ENCODE measurements around the gene PTCD1. TPM values are rescaled to one million over a fixed set of nuclear protein-coding genes. Genes with fewer than 3 reads are reported as not detected.
"Not testable (repeated sequence)": the region's sequence is repeated elsewhere in the genome, so short reads cannot be mapped to it uniquely, and the experiment has no call there.

PTCD1 gene
- total RNA-seq, 2 experiments from 2014 or later, result 3.5 to 5.1 TPM

DNA sequence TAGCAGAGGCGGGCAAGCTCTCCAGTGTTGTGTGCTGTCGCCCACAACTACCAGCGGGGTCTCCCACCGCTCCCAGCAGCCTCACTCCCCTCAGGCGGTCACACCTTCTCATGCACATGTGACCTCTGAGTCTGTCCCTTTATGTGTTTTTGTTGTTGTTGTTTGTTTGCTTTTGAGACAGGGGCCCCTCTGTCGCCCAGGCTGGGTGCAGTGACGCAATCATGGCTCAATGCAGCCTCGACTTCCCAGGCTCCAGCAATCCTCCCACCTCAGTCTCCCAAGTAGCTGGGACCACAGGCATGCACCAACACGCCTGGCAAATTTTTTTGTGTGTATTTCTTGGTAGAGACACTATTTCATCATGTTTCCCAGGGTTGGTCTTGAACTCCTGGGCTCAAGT lies 1.6 kb upstream of the PTCD1 start:
- no peak for DNase-seq
- Mint-ChIP-seq H3K4me1 (ENCODE audit: low read depth) (peaks cover 43% of the 10 kb centered on the region), H3K36me3 (ENCODE audit: low read depth) (peaks cover 29% of the 10 kb centered on the region), H3K9me3 (no peaks in the 10 kb centered on the region), H3K27ac (peak overlapping the region; percentile 46), H3K4me3 (peak overlapping the region; percentile 98), H3K27me3 (ENCODE audit: low read depth) (no peaks in the 10 kb centered on the region)
- CTCF ChIA-PET, result no interaction called here
- intact Hi-C loops (cut with micrococcal nuclease), result no loop called here

DNA sequence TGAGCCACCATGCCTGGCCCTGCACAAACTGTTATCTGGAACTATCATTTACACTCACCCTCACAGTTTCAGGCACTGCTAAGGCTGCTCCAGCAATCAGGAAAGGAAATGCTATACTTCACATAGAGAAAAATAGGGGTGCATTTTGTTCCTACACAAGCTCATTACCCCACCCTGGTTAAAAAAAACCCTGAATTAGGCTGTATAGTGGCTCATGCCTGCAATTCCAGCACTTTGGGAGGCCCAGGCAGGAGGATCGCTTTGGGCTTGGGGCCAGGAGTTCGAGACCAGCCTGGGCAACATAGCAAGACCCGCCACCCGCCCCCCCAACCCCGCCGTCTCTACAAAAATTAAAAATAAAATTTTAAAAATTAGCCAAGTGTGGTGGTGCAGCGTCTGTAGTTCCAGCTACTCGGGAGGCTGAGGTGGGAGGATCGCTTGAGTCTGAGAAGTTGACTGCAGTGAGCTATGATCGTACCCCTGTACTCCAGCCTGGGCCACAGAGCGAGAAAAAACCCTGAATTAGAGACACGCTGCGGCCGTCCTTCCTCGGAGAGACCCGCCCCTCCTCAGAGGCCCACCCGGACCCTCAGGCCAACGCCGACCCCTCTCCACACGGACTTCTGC lies 539 bp downstream of the PTCD1 start:
- H3K36me3 Mint-ChIP-seq (ENCODE audit: low read depth), result peaks cover 16% of the 10 kb centered on the region
- no peaks in the 10 kb centered on the region for H3K27me3 Mint-ChIP-seq (ENCODE audit: low read depth)
- CTCF ChIA-PET, result interaction anchor here (0.5 to 0.7 kb wide), 3 partner anchors 111 to 400 kb away, joined by 3 read pairs; no protein-coding TSS in a partner anchor
- peak overlapping the region; percentile 94 for H3K27ac Mint-ChIP-seq
- DNase-seq, result no peak
- peak overlapping the region; percentile 98 for H3K4me3 Mint-ChIP-seq
- intact Hi-C loops (cut with micrococcal nuclease), result loop anchor here (1.0 to 2.0 kb wide), 4 partner anchors 30 to 67 kb away; partner anchors contain the start of genes BUD31, PDAP1, ZKSCAN5 and ZNF789
- H3K9me3 Mint-ChIP-seq, result no peaks in the 10 kb centered on the region
- H3K4me1 Mint-ChIP-seq (ENCODE audit: low read depth), result peaks cover 40% of the 10 kb centered on the region

DNA sequence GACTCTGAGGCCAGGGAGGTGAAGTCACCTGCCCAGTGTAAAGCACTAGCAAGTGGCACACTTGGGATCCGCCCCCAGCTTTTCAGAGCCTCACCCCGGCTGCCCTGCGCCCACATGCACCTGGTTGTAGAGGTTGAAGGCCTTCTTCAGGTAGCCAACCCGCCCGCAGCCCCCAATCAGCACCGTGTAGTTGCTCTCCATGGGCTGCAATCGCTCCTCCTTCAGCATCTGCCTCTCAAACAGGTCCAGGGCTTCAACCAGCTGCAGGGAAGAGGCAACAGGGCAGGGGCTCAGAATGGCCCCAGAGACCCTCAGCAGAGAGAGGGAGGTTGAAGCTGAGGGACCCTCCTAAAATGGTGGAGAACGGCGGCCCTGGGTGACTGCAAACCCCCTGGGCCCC lies 5.4 kb downstream of the PTCD1 start:
- H3K27me3 Mint-ChIP-seq (ENCODE audit: low read depth), result no peaks in the 10 kb centered on the region
- no peak overlapping the region for H3K27ac Mint-ChIP-seq
- CTCF ChIA-PET, result no interaction called here
- H3K4me1 Mint-ChIP-seq (ENCODE audit: low read depth), result peaks cover 15% of the 10 kb centered on the region
- no peaks in the 10 kb centered on the region for H3K9me3 Mint-ChIP-seq
- H3K36me3 Mint-ChIP-seq (ENCODE audit: low read depth), result peaks cover 3% of the 10 kb centered on the region
- intact Hi-C loops (cut with micrococcal nuclease), result no loop called here
- no peak overlapping the region for H3K4me3 Mint-ChIP-seq
- no peak for DNase-seq

DNA sequence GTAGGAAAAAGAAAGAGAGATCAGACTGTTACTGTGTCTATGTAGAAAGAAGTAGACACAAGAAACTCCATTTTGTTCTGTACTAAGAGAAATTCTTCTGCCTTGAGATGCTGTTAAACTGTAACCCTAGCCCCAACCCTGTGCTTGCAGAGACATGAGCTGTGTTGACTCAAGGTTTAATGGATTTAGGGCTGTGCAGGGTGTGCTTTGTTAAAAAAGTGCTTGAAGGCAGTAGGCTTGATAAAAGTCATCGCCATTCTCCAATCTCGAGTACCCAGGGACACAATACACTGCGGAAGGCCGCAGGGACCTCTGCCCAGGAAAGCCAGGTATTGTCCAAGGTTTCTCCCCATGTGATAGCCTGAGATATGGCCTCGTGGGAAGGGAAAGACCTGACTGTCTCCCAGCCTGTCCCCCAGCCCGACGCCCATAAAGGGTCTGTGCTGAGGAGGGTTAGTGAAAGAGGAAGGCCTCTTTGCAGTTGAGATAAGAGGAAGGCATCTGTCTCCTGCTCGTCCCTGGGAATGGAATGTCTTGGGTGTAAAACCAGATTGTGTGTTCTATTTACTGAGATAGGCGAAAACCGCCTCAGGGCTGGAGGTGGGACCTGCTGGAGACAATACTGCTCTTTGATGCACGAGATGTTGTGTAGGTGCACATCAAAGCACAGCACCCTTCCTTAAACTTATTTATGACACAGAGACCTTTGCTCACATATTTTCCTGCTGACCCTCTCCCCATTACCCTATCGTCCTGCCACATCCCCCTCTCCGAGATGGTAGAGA lies 6.7 kb downstream of the PTCD1 start:
- CTCF ChIA-PET; intact Hi-C loops (cut with micrococcal nuclease); H3K4me3 Mint-ChIP-seq; H3K4me1 Mint-ChIP-seq (ENCODE audit: low read depth); DNase-seq; H3K27ac Mint-ChIP-seq; H3K36me3 Mint-ChIP-seq (ENCODE audit: low read depth); H3K9me3 Mint-ChIP-seq; H3K27me3 Mint-ChIP-seq (ENCODE audit: low read depth): not testable (repeated sequence)

DNA sequence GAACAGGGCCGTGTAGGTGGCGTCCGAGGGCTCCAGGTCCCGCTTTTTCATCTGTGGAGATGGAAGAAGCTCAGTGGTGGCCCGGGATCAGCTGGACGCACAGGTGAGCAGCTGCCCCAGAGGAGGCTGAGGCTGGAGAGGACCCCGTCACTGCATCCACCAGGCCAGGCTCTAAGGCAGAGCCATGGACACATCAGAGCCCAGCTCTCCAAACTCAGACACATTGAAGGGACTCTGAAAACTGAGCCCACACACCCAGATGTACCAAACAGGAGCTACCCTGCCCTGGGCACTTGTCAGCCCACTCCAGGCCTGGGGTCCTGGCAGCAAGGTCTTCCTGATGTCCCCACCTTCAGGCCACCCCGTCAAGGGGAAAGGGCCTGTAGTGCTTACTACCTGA lies 8.8 kb downstream of the PTCD1 start:
- Mint-ChIP-seq H3K27ac (no peak overlapping the region), H3K36me3 (ENCODE audit: low read depth) (peaks cover 8% of the 10 kb centered on the region), H3K4me1 (ENCODE audit: low read depth) (peaks cover 2% of the 10 kb centered on the region), H3K27me3 (ENCODE audit: low read depth) (no peaks in the 10 kb centered on the region), H3K9me3 (no peaks in the 10 kb centered on the region), H3K4me3 (no peak overlapping the region)
- DNase-seq, result no peak
- intact Hi-C loops (cut with micrococcal nuclease), result no loop called here
- CTCF ChIA-PET, result no interaction called here

DNA sequence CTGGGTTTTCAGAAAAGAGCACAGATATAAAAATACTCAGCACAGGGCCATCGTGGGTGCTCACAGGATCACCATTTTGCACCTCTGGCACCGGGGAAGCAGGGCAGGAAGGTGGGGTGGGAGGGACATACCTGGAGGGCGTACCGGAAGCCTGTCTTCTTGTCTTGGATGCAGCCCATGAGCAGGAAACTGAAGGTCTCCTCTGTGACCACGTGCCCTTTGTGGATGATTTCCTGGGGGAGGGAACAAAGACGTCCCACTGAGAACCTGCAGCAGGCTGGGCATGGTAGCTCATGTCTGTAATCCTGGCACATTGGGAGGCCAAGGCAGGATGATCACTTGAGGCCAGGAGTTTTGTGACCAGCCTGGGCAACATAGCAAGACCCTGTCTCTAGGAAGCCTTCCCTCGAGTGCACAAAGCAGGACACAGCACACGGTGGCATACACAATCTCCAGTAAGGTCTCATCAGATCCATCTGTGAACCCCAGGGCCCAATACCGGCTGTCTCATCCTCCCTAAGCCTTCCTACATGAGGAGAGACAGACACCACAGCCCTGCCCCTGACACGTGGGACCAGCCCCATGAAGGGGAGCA lies 9.5 kb downstream of the PTCD1 start:
- no peaks in the 10 kb centered on the region for H3K9me3 Mint-ChIP-seq
- CTCF ChIA-PET, result no interaction called here
- H3K4me1 Mint-ChIP-seq (ENCODE audit: low read depth), result peaks cover 2% of the 10 kb centered on the region
- H3K27me3 Mint-ChIP-seq (ENCODE audit: low read depth), result no peaks in the 10 kb centered on the region
- H3K36me3 Mint-ChIP-seq (ENCODE audit: low read depth), result peaks cover 8% of the 10 kb centered on the region
- H3K27ac Mint-ChIP-seq, result peak overlapping the region; percentile 50
- no peak overlapping the region for H3K4me3 Mint-ChIP-seq
- DNase-seq, result no peak
- intact Hi-C loops (cut with micrococcal nuclease), result no loop called here

DNA sequence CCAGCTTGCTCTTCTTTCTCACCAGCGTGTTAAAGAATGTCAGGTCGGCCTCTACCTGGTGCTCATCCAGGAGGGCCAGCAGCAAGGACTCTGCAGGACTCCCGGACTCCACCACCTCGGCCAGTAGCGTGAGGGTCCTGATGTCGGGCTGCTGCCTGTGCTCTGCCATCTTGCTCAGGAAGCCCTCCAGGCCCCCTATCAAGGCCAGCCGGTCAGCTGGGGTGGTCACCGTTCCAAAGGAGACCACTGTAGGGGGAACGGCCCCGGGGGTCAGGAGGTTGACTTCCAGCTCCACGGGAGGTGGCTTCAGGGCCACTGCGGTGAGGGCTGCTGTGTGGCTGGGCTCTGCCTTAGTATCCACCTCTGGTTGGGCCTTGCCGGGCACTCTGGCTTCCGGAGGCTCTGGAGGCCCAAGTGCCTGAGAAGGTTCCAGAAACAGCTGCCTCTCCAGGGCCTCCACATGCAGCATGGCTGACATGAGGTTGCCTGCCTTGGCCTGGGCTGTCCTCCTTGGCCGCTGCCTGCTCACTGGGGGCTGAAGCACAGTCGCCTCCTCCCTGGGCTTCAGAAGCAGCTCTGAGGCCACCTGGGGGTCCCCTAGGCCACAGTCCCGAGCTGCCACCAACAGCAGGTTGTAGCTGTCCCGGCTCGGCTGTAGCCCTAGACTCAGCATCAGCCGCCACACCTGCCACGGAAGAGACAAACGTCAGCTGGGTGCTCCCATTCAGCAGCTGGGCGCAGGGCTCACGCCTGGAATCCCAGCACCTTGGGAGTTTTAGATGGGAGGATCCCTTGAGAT lies 13.5 kb downstream of the PTCD1 start:
- intact Hi-C loops (cut with micrococcal nuclease), result no loop called here
- H3K27me3 Mint-ChIP-seq (ENCODE audit: low read depth), result no peaks in the 10 kb centered on the region
- CTCF ChIA-PET, result no interaction called here
- H3K36me3 Mint-ChIP-seq (ENCODE audit: low read depth), result peaks cover 18% of the 10 kb centered on the region
- peaks cover 2% of the 10 kb centered on the region for H3K4me1 Mint-ChIP-seq (ENCODE audit: low read depth)
- H3K27ac Mint-ChIP-seq, result no peak overlapping the region
- no peak for DNase-seq
- no peaks in the 10 kb centered on the region for H3K9me3 Mint-ChIP-seq
- H3K4me3 Mint-ChIP-seq, result no peak overlapping the region

DNA sequence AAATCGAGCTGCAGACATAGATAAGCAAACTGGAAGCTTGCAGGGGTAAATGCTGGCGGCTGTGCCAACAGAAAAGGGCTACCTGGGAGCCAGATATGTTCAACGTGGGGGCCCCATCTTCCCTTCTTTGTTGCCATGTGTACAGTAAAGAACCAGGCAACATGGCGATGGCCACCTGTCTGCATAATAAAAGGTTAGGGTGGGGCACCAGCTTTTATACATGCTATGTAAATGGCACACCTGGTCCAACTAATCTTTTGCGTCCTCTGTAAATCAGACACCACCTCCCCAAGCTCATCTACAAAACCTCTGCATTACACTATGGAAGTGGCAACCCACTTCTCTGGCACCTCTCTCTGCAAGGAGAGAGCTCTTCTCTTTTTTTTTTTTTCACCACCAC lies 16.0 kb downstream of the PTCD1 start:
- Mint-ChIP-seq H3K36me3 (ENCODE audit: low read depth) (peaks cover 24% of the 10 kb centered on the region), H3K4me3 (no peak overlapping the region), H3K27me3 (ENCODE audit: low read depth) (no peaks in the 10 kb centered on the region), H3K27ac (no peak overlapping the region), H3K9me3 (no peaks in the 10 kb centered on the region), H3K4me1 (ENCODE audit: low read depth) (no peaks in the 10 kb centered on the region)
- CTCF ChIA-PET, result no interaction called here
- no peak for DNase-seq
- intact Hi-C loops (cut with micrococcal nuclease), result no loop called here

DNA sequence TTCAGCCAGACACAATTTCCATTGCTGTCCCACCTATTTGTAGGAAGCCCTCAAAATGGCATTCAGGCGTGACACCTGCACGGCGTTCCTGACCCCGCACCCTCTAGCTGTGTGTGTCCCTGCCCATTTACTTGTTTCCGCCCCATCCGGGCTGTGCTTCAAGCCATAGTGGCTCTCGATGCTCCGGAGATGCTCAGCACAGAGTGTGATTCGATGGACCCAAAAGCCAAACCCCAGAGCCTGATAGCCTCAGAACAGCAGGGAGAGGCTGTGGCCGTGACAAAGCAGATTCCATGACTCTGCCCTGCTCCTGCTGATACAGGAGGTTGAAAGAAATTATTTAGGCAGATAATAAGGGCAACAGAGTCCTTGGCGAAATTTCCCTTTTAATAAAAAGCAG lies 16.4 kb downstream of the PTCD1 start:
- no peak for DNase-seq
- H3K9me3 Mint-ChIP-seq, result no peaks in the 10 kb centered on the region
- H3K36me3 Mint-ChIP-seq (ENCODE audit: low read depth), result peaks cover 28% of the 10 kb centered on the region
- no peaks in the 10 kb centered on the region for H3K27me3 Mint-ChIP-seq (ENCODE audit: low read depth)
- CTCF ChIA-PET, result interaction anchor here (0.6 kb wide), 1 partner anchor 68 kb away, joined by 3 read pairs; no protein-coding TSS in a partner anchor
- intact Hi-C loops (cut with micrococcal nuclease), result no loop called here
- H3K4me3 Mint-ChIP-seq, result no peak overlapping the region
- peaks cover 2% of the 10 kb centered on the region for H3K4me1 Mint-ChIP-seq (ENCODE audit: low read depth)
- H3K27ac Mint-ChIP-seq, result no peak overlapping the region

DNA sequence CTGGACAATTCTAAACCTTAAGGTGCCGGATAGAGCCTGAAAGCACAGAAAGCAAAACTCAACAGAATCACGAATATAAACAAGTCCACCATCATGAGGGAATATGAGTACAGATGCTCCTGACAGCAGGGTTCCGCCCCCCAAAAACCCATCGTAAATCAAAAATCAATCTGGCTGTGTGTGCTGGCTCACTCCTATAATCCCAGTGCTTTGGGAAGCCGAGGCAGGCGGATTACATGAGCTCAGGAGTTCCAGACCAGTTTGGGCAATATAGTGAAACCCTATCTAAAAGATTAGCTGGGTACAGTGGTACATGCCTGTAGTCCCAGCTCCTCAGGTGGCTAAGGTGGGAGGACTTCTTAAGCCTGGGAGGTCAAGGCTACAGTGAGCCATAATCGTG lies 17.6 kb downstream of the PTCD1 start:
- CTCF ChIA-PET, result interaction anchor here (0.6 kb wide), 1 partner anchor 12 kb away, joined by 3 read pairs; the partner anchor contains the start of genes BUD31 and PDAP1
- Mint-ChIP-seq H3K27ac (no peak overlapping the region), H3K36me3 (ENCODE audit: low read depth) (peaks cover 37% of the 10 kb centered on the region)

DNA sequence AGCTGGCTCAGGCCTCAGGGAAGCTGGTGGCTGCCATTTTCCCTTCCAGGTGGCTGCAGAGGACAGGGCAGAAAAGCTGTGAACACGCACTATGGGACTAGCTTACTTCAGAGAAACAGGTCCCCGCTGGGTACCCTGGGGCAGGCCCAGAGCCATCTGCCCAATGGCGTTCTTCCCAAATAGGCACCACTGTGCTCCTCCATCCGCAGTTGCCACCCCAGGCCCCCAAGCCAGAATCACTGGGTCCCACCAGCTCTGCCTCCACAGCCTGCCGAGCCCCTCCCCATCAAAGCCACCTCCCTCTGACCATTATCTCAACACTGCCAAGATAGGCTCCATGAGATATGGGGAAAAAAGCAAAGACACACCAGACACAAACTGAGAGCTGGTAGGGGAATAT lies 18.4 kb downstream of the PTCD1 start:
- Mint-ChIP-seq H3K36me3 (ENCODE audit: low read depth) (peaks cover 39% of the 10 kb centered on the region), H3K27ac (no peak overlapping the region), H3K27me3 (ENCODE audit: low read depth) (no peaks in the 10 kb centered on the region), H3K9me3 (no peaks in the 10 kb centered on the region), H3K4me3 (no peak overlapping the region), H3K4me1 (ENCODE audit: low read depth) (peaks cover 6% of the 10 kb centered on the region)
- intact Hi-C loops (cut with micrococcal nuclease), result no loop called here
- CTCF ChIA-PET, result no interaction called here
- DNase-seq, result no peak

More for the DNA sequence above, 17.6 kb downstream of the PTCD1 start:
- no peak for DNase-seq
- intact Hi-C loops (cut with micrococcal nuclease), result no loop called here
- Mint-ChIP-seq H3K27me3 (ENCODE audit: low read depth) (no peaks in the 10 kb centered on the region), H3K9me3 (no peaks in the 10 kb centered on the region), H3K4me3 (no peak overlapping the region), H3K4me1 (ENCODE audit: low read depth) (peaks cover 4% of the 10 kb centered on the region)

DNA sequence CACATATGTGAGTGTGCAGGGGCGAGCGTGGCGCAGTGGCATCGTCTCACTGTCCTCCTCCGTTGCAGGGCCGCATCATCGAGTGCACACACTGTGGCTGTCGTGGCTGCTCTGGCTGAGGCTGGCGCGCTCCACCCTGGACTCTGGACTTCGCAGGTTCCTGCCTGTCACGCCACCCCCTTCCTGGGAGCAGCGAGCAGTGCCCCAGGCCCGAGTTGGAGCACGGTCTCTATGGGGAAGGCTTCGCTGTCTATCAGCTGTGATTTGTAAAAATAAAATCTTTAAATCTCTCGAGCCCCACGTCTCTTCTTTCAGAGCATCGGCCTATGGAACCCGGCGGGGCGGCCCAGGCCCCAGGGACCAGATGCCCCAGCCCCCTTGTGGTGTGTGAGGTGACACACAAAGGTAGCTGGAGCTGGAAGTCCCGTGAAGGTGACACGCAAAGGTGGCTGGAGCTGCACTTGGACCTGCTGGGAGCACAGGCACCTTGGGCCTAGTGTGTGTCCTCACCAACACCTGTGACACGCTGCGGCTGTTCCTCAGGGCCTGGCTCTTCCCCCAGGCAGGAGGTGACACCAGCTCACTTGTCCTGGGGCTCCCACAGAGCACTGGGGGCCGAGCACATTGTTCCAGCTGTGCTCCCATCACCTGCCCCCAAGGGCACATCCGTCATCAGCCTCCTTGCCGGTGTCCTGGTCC lies 19.1 kb downstream of the PTCD1 start:
- intact Hi-C loops (cut with micrococcal nuclease), result no loop called here
- Mint-ChIP-seq H3K4me1 (ENCODE audit: low read depth) (peaks cover 7% of the 10 kb centered on the region), H3K27ac (no peak overlapping the region), H3K9me3 (no peaks in the 10 kb centered on the region), H3K27me3 (ENCODE audit: low read depth) (no peaks in the 10 kb centered on the region), H3K36me3 (ENCODE audit: low read depth) (peaks cover 45% of the 10 kb centered on the region), H3K4me3 (no peak overlapping the region)
- DNase-seq, result no peak
- CTCF ChIA-PET, result no interaction called here
